Peyer's patch (tissue), 4 donors: ENCODE data around the gene KIAA1755. TPM values are rescaled to one million over a fixed set of nuclear protein-coding genes. Genes with fewer than 3 reads are reported as not detected.

Source experiments
- DNase-seq, 3 donors: peaks; one replicate each; pipeline ENCODE4 v3.0.0-alpha.2; 2017 to 2019
- H3K27ac ChIP-seq, 4 donors: fragments of 200-600 bp; sonication (generic); one replicate each; pipeline ENCODE4 v1.5.1; 2016 to 2019
- H3K27me3 ChIP-seq, 2 donors: fragments of 200-600 bp; sonication (generic); one replicate each; pipeline ENCODE4 v1.5.1; 2019
- H3K36me3 ChIP-seq, 3 donors: fragments of 200-600 bp; sonication (generic); one replicate each; pipeline ENCODE4 v1.5.1; 2016 to 2019
- H3K4me1 ChIP-seq, 4 donors: fragments of 200-600 bp; sonication (generic); one replicate each; pipeline ENCODE4 v1.5.1; 2016 to 2019
- H3K4me3 ChIP-seq, 4 donors: fragments of 200-600 bp; sonication (generic); 1 replicate in 3 of 4; 2 replicates in 1 of 4; pipeline ENCODE4 v1.5.1; 2016 to 2019; ENCODE audit warnings: mild to moderate bottlenecking in 1 of 4
- H3K9me3 ChIP-seq, 4 donors: fragments of 200-600 bp; sonication (generic); one replicate each; pipeline ENCODE4 v1.5.1; 2016 to 2019; ENCODE audit warnings: mild to moderate bottlenecking in 1 of 4
- POLR2A ChIP-seq, 2 donors: fragments of 450-650 bp; IDR thresholded peaks; one replicate each; pipeline ENCODE4 v1.5.1; 2017; ENCODE audit warnings: antibody characterized with exemption in 2 of 2, mild to moderate bottlenecking in 2 of 2, moderate library complexity in 2 of 2
- total RNA-seq, 4 donors: library from RNA; depleted of rRNA; stranded (reverse); fragments of >200 nt; gene quantifications; one replicate each; pipeline ENCODE4 v1.1.0, GENCODE V29; 2016
- TF ChIP-seq, protein P1 (sequence below), 6 experiments: fragments of 450-650 bp in 4 of 6; fragments of 200-600 bp in 2 of 6; sonication (generic) in 1 of 6; IDR thresholded peaks; one replicate each; pipeline ENCODE4 v1.5.1; 2017 to 2019; ENCODE audit warnings: antibody characterized with exemption in 6 of 6, mild to moderate bottlenecking in 3 of 6, moderate library complexity in 1 of 6

Gene KIAA1755
- total RNA-seq, 4 donors from 2014 or later = 0.35 to 4.1 (median 2.0) TPM

DNA sequence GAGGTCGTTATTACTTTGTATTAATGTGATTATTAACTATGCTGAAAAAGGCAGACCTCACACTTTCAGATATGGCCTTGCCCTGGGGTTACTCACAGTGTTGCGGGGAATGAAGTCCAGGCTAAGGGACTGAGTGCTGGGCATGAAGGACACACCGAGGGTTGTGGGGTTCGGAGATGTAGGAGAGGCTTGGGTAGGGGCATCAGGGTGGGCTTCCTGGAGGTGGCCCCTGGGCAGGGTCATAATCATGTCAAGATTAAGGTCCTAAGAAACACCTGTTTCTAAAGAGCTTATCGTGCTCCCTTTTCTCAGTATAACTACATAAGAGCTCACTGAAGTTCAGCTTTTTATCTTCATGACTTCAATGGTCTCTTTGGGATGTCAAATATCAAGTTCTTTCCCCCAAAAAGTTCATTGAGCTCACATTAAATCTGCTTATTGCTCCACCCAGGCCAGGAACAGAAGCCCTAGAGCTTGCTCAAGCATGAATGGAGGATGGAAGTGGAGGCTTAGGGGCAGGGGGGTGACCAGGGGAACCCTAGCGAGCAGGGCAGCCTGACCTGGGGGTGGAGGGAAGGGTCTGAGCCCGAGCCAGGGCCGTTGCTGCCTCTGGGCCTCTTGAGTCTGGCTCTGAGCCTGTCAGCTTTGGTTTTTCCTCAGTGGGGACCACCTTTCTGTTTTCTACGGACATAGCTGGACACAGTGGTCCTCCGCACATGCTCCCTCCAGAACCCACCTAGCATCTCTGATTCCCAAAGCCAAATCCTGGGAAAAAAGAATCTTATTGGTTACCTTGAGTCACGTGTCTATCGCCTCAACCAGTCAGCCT is 58.2 kb downstream of the KIAA1755 start:
- H3K27ac ChIP-seq = no peak overlapping the region
- no peak overlapping the region for H3K4me3 ChIP-seq
- no peak for TF ChIP-seq POLR2A (IDR thresholded peaks at IDR 0.05)
- TF ChIP-seq, protein P1, sequence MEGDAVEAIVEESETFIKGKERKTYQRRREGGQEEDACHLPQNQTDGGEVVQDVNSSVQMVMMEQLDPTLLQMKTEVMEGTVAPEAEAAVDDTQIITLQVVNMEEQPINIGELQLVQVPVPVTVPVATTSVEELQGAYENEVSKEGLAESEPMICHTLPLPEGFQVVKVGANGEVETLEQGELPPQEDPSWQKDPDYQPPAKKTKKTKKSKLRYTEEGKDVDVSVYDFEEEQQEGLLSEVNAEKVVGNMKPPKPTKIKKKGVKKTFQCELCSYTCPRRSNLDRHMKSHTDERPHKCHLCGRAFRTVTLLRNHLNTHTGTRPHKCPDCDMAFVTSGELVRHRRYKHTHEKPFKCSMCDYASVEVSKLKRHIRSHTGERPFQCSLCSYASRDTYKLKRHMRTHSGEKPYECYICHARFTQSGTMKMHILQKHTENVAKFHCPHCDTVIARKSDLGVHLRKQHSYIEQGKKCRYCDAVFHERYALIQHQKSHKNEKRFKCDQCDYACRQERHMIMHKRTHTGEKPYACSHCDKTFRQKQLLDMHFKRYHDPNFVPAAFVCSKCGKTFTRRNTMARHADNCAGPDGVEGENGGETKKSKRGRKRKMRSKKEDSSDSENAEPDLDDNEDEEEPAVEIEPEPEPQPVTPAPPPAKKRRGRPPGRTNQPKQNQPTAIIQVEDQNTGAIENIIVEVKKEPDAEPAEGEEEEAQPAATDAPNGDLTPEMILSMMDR (IDR thresholded peaks at IDR 0.05) = no peak
- no peaks in the 10 kb centered on the region for H3K36me3 ChIP-seq
- no peaks in the 10 kb centered on the region for H3K27me3 ChIP-seq
- DNase-seq = peak in 1 of 3 donors; percentile 29
- no peaks in the 10 kb centered on the region for H3K4me1 ChIP-seq
- no peaks in the 10 kb centered on the region for H3K9me3 ChIP-seq

- Histone ChIP-seq H3K4me3 (no peak overlapping the region), H3K4me1 (no peaks in the 10 kb centered on the region), H3K27ac (no peak overlapping the region), H3K9me3 (no peaks in the 10 kb centered on the region), H3K36me3 (no peaks in the 10 kb centered on the region), H3K27me3 (no peaks in the 10 kb centered on the region)
- TF ChIP-seq POLR2A (IDR thresholded peaks at IDR 0.05) = no peak
- TF ChIP-seq, protein P1 (IDR thresholded peaks at IDR 0.05) = no peak
- DNase-seq = peak in 1 of 3 donors; percentile 45
Observed at GRCh38 chr20:38201356-38201755, 59.2 kb downstream of the KIAA1755 start.

DNA sequence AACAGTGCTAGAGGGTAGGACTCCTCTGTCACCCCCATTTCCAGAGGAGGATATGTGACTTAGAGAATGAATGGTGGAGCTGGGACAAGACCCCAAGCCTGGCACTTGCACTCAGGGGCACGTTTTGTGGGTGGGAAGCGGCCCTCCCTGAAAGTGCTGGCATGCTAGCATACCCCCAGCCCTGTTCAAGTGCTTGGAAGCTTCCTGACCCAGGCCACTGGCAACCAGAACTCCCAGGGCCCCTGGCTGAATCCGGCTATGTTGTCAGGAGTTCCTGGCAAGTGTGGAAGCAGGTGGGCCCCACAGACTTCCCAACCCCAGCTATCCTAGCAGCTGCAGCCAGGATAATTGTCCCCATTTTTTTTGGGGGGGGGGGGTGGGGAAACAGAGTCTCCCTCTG is 59.9 kb downstream of the KIAA1755 start:
- no peaks in the 10 kb centered on the region for H3K4me1 ChIP-seq
- no peaks in the 10 kb centered on the region for H3K27me3 ChIP-seq
- no peak for TF ChIP-seq POLR2A (IDR thresholded peaks at IDR 0.05)
- TF ChIP-seq, protein P1 (IDR thresholded peaks at IDR 0.05) = no peak
- DNase-seq = peak in 1 of 3 donors; percentile 26
- H3K9me3 ChIP-seq = no peaks in the 10 kb centered on the region
- no peak overlapping the region for H3K27ac ChIP-seq
- H3K36me3 ChIP-seq = no peaks in the 10 kb centered on the region
- no peak overlapping the region for H3K4me3 ChIP-seq

GRCh38 chr20:38199501-38200390 is 60.8 kb downstream of the KIAA1755 start:
- Histone ChIP-seq H3K27ac (no peak overlapping the region), H3K4me3 (no peak overlapping the region), H3K9me3 (no peaks in the 10 kb centered on the region), H3K4me1 (no peaks in the 10 kb centered on the region), H3K36me3 (no peaks in the 10 kb centered on the region), H3K27me3 (no peaks in the 10 kb centered on the region)
- TF ChIP-seq POLR2A (IDR thresholded peaks at IDR 0.05) = no peak
- TF ChIP-seq, protein P1 (IDR thresholded peaks at IDR 0.05) = no peak
- DNase-seq = peak in 1 of 3 donors; percentile 15

GRCh38 chr20:38198238-38198861 is 62.2 kb downstream of the KIAA1755 start:
- H3K27me3 ChIP-seq = no peaks in the 10 kb centered on the region

More at GRCh38 chr20:38198238-38198861, 62.2 kb downstream of the KIAA1755 start:
- Histone ChIP-seq H3K4me1 (no peaks in the 10 kb centered on the region), H3K36me3 (no peaks in the 10 kb centered on the region), H3K9me3 (no peaks in the 10 kb centered on the region), H3K27ac (no peak overlapping the region), H3K4me3 (no peak overlapping the region)
- peak in 1 of 3 donors; percentile 22 for DNase-seq
- no peak for TF ChIP-seq POLR2A (IDR thresholded peaks at IDR 0.05)
- TF ChIP-seq, protein P1 (IDR thresholded peaks at IDR 0.05) = no peak
